RWPE1 (cell line): Measurements from ENCODE around the gene OTOGL.
"Not testable (repeated sequence)": the region's sequence is repeated elsewhere in the genome, so short reads cannot be mapped to it uniquely, and the experiment has no call there.

Source experiments
- CTCF ChIA-PET: fragments of 350-600 bp; sonication (Branson Sonifier 250); formaldehyde crosslinking; extraction: SDS; loops from one replicate; lab custom pipeline; 2021; lab: Yijun Ruan, JAX
- POLR2A ChIA-PET: fragments of 400-600 bp; formaldehyde crosslinking; extraction: SDS; loops from one replicate; lab custom pipeline; 2020; ENCODE audit warnings: antibody characterized with exemption; ENCODE audit not compliant: low non-redundant PET; lab: Yijun Ruan, JAX
- DNase-seq: peaks from one replicate; pipeline ENCODE4 v3.0.0; 2012; ENCODE audit warnings: low spot score
- H3K27ac ChIP-seq: fragments of 450-650 bp; 2 replicates; pipeline ENCODE4 v1.5.1; 2017
- TF ChIP-seq, protein P1 (sequence below): fragments of 450-650 bp; conservative IDR thresholded peaks from 2 replicates; pipeline ENCODE4 v1.5.1; 2017; ENCODE audit warnings: low read depth, mild to moderate bottlenecking

Gene OTOGL

DNA sequence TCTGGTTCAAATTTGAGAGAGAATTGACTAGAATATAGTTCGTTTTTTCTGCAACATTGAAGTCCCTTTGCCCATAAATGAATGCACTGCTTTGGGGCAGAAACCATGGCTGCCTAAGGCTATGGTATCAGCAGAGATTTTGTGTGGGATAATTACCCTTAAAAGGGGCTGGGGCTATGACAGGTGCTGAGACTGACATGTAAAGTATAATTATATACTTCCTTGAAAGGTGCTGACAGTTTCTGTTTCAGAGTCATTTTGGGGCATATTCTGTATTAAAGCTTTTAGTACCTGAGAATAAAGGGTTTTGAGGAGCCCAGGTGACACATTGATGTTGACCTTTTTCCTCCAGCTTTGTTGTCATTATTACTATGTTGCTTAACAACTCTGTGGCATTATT lies 194.4 kb downstream of the OTOGL start:
- H3K27ac ChIP-seq, result no peak overlapping the region
- CTCF ChIA-PET, result no interaction called here
- POLR2A ChIA-PET, result no interaction called here
- TF ChIP-seq, protein P1, sequence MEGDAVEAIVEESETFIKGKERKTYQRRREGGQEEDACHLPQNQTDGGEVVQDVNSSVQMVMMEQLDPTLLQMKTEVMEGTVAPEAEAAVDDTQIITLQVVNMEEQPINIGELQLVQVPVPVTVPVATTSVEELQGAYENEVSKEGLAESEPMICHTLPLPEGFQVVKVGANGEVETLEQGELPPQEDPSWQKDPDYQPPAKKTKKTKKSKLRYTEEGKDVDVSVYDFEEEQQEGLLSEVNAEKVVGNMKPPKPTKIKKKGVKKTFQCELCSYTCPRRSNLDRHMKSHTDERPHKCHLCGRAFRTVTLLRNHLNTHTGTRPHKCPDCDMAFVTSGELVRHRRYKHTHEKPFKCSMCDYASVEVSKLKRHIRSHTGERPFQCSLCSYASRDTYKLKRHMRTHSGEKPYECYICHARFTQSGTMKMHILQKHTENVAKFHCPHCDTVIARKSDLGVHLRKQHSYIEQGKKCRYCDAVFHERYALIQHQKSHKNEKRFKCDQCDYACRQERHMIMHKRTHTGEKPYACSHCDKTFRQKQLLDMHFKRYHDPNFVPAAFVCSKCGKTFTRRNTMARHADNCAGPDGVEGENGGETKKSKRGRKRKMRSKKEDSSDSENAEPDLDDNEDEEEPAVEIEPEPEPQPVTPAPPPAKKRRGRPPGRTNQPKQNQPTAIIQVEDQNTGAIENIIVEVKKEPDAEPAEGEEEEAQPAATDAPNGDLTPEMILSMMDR, result no peak
- DNase-seq, result no peak

DNA sequence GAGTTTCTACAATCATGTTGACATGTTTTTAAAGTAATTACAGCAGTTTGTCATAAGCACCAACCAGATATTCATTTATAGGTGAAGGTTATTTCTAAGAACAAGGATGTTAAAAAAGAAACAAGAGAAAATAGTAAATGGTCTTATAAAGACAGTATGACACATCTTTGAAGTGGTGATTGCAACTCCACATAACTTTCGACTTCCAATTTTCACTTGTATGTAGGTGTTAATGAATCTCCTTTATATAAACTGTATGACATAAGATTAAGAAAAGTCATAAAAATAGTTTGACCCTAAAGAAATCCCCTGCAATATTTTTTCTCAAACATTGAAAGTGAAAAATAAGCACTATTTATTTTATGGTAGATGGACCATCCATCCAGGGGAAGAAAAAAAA lies 199.9 kb downstream of the OTOGL start:
- CTCF ChIA-PET, result no interaction called here
- POLR2A ChIA-PET, result no interaction called here
- no peak overlapping the region for H3K27ac ChIP-seq
- TF ChIP-seq, protein P1, result no peak
- DNase-seq, result no peak

DNA sequence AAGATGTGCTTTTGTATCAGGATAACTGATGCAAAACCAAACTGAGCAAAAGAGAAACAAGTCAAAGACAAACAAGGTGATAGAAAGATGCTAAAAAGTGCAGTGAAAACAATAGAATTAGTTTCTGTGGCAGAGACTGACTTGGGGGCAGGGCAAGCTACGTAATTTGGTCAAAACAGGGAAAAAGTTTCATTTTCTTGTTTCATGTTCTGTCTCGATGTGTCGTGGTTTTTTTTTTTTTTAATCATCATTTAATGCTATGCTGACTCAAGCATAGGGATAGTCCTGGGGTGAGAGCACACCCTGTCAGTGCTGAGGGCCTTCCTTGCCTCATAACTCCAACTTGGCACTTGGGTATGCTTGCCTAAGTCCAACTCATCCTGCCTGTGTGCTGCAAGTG lies 200.6 kb downstream of the OTOGL start:
- no peak overlapping the region for H3K27ac ChIP-seq
- ChIA-PET POLR2A (no interaction called here), CTCF (interaction anchor here (0.6 kb wide), 1 partner anchor 1227 kb away, joined by 3 read pairs; no protein-coding TSS in a partner anchor)
- no peak for DNase-seq
- TF ChIP-seq, protein P1, result no peak

DNA sequence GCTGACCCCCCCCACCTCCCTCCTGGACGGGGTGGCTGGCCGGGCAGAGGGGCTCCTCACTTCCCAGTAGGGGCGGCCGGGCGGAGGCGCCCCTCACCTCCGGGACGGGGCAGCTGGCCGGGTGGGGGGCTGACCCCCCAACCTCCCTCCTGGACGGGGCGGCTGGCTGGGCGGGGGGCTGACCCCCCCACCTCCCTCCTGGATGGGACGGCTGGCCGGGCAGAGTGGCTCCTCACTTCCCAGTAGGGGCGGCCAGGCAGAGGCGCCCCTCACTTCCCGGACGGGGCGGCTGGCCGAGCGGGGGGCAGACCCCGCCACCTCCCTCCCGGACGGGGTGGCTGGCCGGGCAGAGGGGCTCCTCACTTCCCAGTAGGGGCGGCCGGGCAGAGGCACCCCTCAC lies 208.1 kb downstream of the OTOGL start:
- CTCF ChIA-PET, DNase-seq, POLR2A ChIA-PET, H3K27ac ChIP-seq: not testable (repeated sequence)

DNA sequence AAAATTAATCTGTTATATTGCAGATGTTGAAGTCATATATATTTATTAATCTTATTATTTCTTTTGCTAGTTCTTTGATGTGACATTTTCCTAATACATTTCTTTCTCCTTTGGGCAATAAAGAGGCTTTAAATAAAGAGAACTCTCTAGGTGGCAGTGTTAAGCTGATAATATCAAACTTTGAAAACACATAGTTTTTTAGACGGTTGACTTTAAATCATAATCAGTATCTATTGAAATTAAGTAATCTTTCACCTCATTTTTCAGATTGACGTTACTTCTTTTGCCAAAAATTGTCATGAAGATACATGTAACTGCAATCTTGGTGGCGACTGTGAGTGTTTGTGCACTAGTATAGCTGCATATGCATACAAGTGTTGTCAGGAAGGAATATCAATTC lies 213.9 kb downstream of the OTOGL start:
- ChIA-PET POLR2A (no interaction called here), CTCF (interaction anchor here (0.6 to 0.7 kb wide), 2 partner anchors 54 to 824 kb away, joined by 4 read pairs; no protein-coding TSS in a partner anchor)
- DNase-seq, result no peak
- no peak overlapping the region for H3K27ac ChIP-seq
- TF ChIP-seq, protein P1, result no peak

DNA sequence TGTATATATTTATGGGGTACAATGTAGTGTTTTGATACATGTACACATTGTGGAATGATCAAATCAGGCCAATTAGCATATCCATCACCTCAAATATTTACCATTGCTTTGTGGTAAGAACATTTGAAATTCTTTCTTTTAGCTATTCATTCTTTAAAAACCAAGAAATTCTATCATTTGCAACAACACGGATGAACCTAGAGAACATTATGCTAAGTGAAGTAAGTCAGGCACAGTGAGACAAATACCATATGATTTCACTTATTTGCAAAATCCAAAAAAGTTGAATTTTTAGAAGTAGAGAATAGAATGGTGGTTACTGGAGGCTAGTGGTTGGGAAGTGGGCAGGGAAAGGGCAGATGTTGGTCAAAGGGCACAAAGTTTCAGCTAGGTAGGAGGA lies 215.4 kb downstream of the OTOGL start:
- ChIA-PET POLR2A (no interaction called here), CTCF (interaction anchor here (0.6 kb wide), 2 partner anchors 20 to 45 kb away, joined by 3 to 4 read pairs; no protein-coding TSS in a partner anchor)
- no peak for DNase-seq
- TF ChIP-seq, protein P1, result no peak
- no peak overlapping the region for H3K27ac ChIP-seq

DNA sequence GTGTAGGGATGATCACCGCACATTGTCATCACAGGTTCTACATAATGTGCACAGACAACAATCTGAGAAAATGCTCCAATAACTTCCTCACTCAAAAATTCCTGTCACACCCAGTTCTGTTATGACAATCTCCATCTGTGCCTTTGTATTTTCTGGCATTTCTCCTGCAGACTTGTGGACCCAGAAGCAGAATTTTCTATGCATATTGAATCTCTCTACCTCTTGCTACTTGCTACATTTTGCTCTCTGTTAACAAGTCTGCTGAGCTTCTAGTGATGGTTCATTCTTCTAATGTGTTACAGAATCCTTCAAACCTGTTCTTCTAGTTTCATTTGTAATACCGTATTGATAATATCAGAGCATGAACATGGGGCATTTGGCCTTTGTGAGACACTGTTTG lies 216.9 kb downstream of the OTOGL start:
- ChIA-PET POLR2A (no interaction called here), CTCF (no interaction called here)
- TF ChIP-seq, protein P1, result no peak
- DNase-seq, result no peak
- H3K27ac ChIP-seq, result no peak overlapping the region
